EH (cell line): ENCODE data around the gene BCAR3.

Experiments used
- DNase-seq: peaks from one replicate; pipeline ENCODE4 v3.0.0-alpha.2; 2015; ENCODE audit warnings: low read depth

Gene BCAR3

GRCh38 chr1:93681101-93681988, at the start of gene BCAR3:
Gene BCAR3 (minus strand): TSS chr1:93681837. CDS start chr1:93674930, 6,907 bp downstream.
- peak; percentile 83 for DNase-seq

DNA sequence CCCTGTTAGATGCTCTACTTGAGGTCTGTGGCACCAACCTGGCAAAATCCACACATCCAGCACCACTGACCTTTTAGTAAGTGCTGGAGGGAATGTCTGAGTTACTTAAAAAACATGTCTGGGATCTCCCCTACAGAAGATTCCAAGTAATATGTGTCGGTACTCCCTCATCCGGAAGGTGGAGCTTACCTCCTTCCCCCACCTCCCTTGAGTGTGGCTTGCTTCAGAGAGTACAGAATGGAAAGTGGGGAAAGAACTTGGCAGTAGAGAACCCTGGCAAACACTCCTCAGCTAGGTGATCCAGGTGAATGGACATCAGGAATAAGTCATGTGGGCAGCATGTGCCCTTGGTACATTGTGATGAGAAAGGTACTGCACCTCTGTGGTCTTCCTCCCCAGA, 49.0 kb upstream of the BCAR3 start:
- no peak for DNase-seq

GRCh38 chr1:93729906-93730305, 48.3 kb upstream of the BCAR3 start:
- DNase-seq: no peak

GRCh38 chr1:93729502-93729901, 47.9 kb upstream of the BCAR3 start:
- no peak for DNase-seq

DNA sequence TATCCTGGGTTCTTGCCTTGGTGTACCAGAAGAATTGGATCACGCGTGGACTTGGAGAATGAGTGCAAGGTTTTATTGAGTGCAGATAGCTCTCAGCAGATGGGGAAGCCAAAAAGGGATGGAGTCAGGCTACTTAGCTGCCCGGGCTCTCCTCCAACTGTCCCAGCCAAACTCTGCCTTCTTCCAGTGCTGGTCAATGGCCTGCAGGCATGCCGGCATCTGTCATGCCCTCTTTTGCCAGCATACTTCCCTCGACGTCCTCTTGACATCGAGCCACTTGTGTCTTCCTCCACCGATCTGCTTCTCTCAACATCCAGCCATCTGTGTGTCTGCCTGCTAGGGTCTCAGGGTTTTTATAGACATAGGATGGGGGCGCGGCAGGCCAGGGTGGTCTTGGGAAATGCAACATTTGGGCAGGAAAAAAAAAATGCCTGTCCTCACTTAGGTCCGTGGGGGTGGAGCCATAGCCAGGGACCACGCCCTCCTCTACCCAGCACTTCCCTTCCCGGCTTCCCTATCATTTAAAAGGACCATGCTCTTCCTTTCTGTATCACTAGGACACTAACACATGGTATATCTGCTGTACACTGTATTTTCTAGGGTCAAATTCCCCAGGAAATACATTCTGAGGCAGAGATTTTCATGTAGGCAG, 47.0 kb upstream of the BCAR3 start:
- DNase-seq: no peak

GRCh38 chr1:93723733-93724270, 42.2 kb upstream of the BCAR3 start:
- no peak for DNase-seq

- DNase-seq: peak; percentile 54
Observed at GRCh38 chr1:93723110-93723509, 41.5 kb upstream of the BCAR3 start.

GRCh38 chr1:93722081-93723031, 40.7 kb upstream of the BCAR3 start:
- no peak for DNase-seq

- DNase-seq: no peak
Observed at GRCh38 chr1:93720956-93721626, 39.5 kb upstream of the BCAR3 start.

DNA sequence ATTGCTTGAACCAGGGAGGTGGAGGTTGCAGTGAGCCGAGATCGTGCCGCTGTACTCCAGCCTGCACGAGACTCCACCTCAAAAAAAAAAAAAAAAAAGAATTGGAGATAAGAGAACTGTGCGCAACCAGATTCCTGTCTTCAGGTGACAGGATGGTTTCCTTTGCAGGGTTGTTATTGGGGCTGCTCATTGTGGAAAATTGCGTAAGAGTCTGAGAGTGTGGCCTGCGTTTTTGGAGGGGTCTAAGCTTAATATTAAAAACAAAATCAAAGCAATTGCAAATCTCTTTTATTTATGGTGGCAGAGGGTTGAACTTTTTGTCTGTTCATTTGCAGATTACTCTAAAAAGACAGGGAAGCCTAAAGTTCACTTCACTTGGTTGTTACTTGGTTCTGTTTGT, 36.0 kb upstream of the BCAR3 start:
- no peak for DNase-seq

GRCh38 chr1:93716941-93717368, 35.3 kb upstream of the BCAR3 start:
- DNase-seq: peak; percentile 35

- no peak for DNase-seq
Observed at GRCh38 chr1:93716163-93716562, 34.5 kb upstream of the BCAR3 start.

DNA sequence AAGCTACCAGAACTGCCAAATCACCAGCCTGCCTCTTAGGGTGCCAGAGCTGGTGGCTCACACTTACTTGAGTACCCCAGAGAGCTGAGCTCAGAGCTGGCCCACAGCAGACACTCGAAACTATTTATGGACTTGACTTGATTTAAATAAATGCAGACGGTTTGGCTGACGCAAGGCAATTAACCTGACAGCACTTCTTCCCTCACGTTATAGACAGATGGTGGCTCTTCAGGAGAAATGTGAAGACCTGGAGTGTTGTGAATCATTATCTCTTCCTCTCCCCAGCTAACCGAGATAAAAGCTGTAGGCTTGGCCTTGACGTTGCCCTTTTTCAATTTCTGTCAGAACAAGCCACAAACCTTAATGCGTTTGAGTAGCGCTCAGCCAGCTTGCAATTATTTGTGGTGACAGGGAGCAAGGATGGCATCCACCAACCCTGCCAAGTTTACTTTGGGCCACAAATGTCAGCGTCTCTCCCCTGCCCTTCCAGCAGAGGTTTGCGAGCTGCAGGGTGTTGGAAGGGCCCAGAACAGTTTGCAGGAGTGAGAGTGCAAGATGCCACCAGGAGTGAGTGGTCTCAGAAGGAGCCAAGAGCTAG, 34.0 kb upstream of the BCAR3 start:
- DNase-seq: peak; percentile 55

DNA sequence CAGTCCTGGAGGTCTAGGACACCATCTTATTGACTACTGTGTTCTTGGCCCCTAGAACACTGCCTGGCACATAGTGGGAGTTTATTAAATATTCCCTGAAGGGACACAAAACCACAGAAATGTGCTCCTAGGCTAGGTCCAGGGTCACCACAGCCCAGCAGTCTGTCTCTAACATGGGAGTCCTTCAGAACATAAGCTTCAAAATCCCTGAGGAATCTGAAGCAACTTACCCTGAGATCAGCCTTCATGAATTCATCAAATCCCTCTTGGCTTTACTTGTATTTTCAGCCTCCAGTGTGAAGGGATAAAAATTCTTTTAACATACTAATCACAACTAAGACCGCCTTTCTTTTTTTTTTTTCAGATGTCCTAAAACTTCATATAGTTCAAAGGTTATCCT, 32.7 kb upstream of the BCAR3 start:
- DNase-seq: no peak

DNA sequence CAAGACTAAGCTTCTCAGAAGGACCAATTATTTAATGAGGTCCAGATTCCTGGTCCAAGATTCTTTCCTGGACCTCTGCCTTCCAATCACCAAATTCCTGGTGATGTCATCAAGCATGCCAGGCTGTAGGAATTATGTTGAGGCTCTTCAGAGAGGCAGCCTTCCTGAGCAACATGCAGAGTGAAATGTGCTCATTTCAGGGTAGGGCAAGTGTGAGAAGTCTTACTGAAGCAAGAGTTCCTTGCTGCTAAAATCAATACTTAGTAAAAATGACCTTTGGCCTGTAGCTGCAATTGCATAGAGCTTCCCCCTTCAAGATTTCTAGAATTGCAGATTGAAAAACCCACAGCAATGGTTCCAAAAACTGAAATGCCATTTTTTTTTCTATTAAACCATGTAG, 31.7 kb upstream of the BCAR3 start:
- DNase-seq: peak; percentile 63

DNA sequence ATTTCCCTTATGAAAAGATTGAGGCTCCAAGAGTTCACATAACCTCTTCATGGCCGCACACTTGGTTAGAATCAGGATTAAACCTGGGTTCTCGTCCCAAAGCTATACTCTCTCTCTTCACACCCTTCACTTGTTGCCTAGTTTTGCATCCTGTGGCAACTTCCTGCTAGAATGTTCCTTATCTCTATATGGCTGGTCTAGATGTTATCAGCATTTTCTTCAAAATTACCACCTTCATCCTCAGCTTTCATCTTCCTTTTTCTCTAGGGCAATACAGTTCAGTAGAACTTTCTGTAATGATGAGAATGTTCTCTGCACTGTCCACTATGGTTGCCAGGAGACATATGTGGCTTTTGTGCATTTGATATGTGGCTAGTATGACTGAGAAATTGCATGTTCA, 31.1 kb upstream of the BCAR3 start:
- DNase-seq: no peak

- DNase-seq: no peak
Observed at GRCh38 chr1:93710499-93711453, 29.1 kb upstream of the BCAR3 start.

GRCh38 chr1:93708734-93709481, 27.3 kb upstream of the BCAR3 start:
- peak; percentile 27 for DNase-seq

DNA sequence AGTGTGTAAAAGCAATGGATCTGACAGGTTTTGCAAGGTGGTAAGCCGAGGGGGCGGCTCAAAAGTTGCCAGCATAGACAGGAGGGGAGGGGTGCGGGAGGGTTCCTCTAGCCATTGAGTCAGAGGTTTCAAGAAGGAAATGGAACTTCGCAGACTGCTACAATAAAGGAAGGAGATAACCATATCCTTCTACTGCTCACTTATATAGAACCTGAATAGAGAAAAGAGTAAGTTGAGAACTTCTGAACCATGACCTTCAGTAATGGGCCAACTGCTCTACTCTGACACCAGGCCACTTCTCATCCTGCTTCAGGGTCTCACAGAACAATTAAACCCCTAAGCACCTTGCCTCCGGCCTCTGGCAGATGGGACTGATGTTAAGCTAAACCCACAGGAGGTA, 26.3 kb upstream of the BCAR3 start:
- no peak for DNase-seq
